ENCODE data around the gene DBNDD2.

DNA sequence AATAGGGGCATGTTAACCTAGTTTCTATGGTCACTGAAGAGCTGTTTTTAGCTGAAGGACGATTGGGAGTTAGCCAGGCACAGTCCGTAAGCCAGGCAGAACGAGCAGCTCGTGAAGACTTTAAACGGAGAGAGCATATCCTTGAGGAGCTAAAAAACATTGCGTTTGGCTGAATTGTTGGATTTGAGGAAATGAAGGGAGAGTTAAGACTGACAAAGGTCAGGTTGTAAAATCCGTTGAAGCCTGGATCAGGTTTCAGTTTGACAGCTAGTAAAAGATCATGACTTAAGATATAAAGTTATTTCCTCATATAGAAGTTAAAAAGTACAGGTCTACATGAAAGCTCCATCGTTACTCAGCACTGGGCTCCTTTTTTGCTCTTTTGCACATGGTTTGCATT is 2.8 kb downstream of the DBNDD2 start:
- no peak for TF ChIP-seq POLR2A (IDR thresholded peaks at IDR 0.05; ENCODE audit: low read length)
- no peak for TF ChIP-seq GATA1 (IDR thresholded peaks at IDR 0.05; ENCODE audit: low read depth, low read length)

All from erythroblast (primary cell).